ENCODE data around the gene ELAVL1.

GRCh38 chr19:7981661-7982060 lies 23.8 kb downstream of the ELAVL1 start:
- TF ChIP-seq RAD21 (IDR thresholded peaks at IDR 0.05; ENCODE audit: low read length) (no peak), REST (IDR thresholded peaks at IDR 0.05; ENCODE audit: low read depth, low read length) (no peak), POLR2AphosphoS5 (IDR thresholded peaks at IDR 0.05; ENCODE audit: low read depth, low read length) (no peak), CTCF (IDR thresholded peaks at IDR 0.05) (no peak), MEF2A (IDR thresholded peaks at IDR 0.05; ENCODE audit: borderline replicate concordance, low read depth) (no peak), TAF1 (IDR thresholded peaks at IDR 0.05; ENCODE audit: borderline replicate concordance, low read depth, low read length) (no peak), GATA2 (CRISPR knock-in tag; IDR thresholded peaks at IDR 0.05) (no peak), ZBTB33 (IDR thresholded peaks at IDR 0.05; ENCODE audit: borderline replicate concordance, low read depth) (no peak)

Data from SK-N-SH (cell line).